IgD-negative memory B cell (primary cell): ENCODE measurements around the gene BHLHE23. TPM values are rescaled to one million over a fixed set of nuclear protein-coding genes. Genes with fewer than 3 reads are reported as not detected.
"Not testable (repeated sequence)": the region's sequence is repeated elsewhere in the genome, so short reads cannot be mapped to it uniquely, and the experiment has no call there.

Source experiments
- H3K27ac Mint-ChIP-seq, 3 donors: one replicate each; pipeline ENCODE4 v1.8.0; 2020 to 2022; ENCODE audit warnings: mild to moderate bottlenecking in 3 of 3, mixed read lengths in 3 of 3, moderate library complexity in 1 of 3
- H3K27me3 Mint-ChIP-seq: one replicate; pipeline ENCODE4 v1.8.0; 2021; ENCODE audit warnings: mixed read lengths
- H3K36me3 Mint-ChIP-seq: one replicate; pipeline ENCODE4 v1.8.0; 2020; ENCODE audit warnings: mild to moderate bottlenecking, mixed read lengths
- H3K4me1 Mint-ChIP-seq, 3 donors: one replicate each; pipeline ENCODE4 v1.8.0; 2020 to 2022; ENCODE audit warnings: mixed read lengths in 3 of 3, mild to moderate bottlenecking in 1 of 3
- H3K4me3 Mint-ChIP-seq, 4 donors: one replicate each; pipeline ENCODE4 v1.8.0; 2020 to 2022; ENCODE audit warnings: mild to moderate bottlenecking in 4 of 4, mixed read lengths in 4 of 4, moderate library complexity in 3 of 4
- H3K9me3 Mint-ChIP-seq, 3 donors: one replicate each; pipeline ENCODE4 v1.8.0; 2020 to 2021; ENCODE audit warnings: mixed read lengths in 3 of 3, mild to moderate bottlenecking in 1 of 3
- polyA plus RNA-seq: library from polyadenylated mRNA; unstranded; fragments of 300-500 nt; fragmentation: Illumina TruSeq; gene quantifications from one replicate; pipeline ENCODE4 v1.2.3, GENCODE V29; 2021

Gene BHLHE23
- polyA plus RNA-seq, 1 donor from 2014 or later = not detected

DNA sequence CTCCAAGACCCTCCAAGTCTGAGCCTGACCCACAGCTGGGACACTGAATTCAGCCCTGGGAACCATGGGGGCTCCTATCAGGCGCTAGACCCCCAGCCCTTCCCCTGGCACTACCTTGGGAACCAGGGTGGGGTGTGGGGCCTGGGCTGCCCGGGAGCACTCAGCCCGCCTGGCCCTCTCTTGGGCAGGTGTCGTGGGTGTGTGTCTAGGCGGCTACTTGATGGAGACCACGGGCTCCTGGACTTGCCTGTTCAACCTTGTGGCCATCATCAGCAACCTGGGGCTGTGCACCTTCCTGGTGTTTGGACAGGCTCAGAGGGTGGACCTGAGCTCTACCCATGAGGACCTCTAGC is 39.6 kb downstream of the BHLHE23 start:
- Mint-ChIP-seq H3K27me3 (peaks cover 11% of the 10 kb centered on the region), H3K9me3 (no peaks in the 10 kb centered on the region), H3K27ac (no peak overlapping the region), H3K4me1 (peaks cover 2 to 8% (median 5%) of the 10 kb centered on the region in 3 donors), H3K4me3 (no peak overlapping the region), H3K36me3 (peaks cover 4% of the 10 kb centered on the region)

DNA sequence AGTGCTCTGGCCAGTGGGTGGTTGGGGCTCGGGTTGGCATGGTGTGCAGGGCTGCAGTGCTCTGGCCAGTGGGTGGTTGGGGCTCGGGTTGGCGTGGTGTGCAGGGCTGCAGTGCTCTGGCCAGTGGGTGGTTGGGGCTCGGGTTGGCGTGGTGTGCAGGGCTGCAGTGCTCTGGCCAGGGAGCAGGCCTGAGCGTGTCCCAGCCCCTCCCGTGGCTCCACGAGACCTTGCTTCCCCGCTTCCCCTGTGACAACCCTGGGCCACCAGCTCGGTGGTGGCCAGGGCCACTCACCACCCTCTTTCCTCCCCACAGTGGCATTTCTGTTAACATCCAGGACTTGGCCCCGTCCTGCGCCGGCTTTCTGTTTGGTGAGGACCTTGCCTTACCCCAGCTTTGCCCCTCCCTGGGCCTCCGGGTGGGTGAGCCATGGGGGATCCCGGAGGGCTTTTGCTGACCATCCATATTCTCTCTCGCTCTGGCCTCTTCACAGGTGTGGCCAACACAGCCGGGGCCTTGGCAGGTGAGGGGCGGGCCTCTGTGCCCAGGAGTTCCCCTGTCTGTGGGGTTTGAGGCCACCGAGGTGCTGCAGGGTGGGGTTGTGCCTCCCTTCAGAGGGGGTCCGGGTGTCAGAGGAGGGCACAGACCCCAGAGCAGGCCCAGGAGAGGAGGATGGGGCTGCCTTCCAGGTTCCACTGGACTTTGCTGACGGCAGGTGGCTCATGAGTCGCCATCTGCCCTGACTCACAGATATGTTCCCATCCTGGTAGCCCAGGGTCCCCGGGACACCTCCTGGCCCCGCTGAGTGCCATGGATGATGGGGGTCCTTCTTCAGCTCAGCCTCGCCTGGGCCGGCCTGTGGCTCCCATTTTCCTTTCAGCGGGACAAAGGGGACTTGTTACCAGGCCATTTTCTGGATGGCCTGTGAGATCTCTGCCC is 40.3 kb downstream of the BHLHE23 start:
- peaks cover 6% of the 10 kb centered on the region for H3K27me3 Mint-ChIP-seq
- H3K36me3 Mint-ChIP-seq = peaks cover 4% of the 10 kb centered on the region
- H3K4me3 Mint-ChIP-seq = no peak overlapping the region
- peaks cover 0 to 2% (median under 1%) of the 10 kb centered on the region in 3 donors for H3K4me1 Mint-ChIP-seq
- H3K9me3 Mint-ChIP-seq = no peaks in the 10 kb centered on the region
- H3K27ac Mint-ChIP-seq = no peak overlapping the region

DNA sequence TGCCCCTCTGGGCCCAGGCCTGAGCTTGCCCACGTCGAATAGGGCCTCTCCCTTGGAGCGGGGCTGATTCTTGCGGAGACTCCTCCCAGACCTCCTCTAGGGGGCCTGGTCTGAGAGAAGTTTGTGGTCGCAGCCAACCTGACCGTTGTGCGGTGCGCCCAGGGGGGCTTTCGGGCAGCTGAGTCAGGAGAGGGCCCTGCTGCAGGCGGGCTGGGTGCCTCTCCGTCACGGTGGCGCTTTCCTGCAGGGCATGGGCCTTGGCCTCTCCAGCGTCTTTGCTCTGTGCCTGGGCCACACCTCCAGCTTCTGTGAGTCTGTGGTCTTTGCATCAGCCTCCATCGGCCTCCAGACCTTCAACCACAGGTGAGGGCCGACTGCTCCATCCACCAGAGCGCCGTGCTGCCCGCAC is 41.4 kb downstream of the BHLHE23 start:
- Mint-ChIP-seq H3K9me3 (no peaks in the 10 kb centered on the region), H3K4me1 (no peaks in the 10 kb centered on the region), H3K27me3 (peaks cover 2% of the 10 kb centered on the region), H3K4me3 (no peak overlapping the region), H3K27ac (peak overlapping the region in 1 of 3 donors; percentile 87), H3K36me3 (peaks cover 4% of the 10 kb centered on the region)

DNA sequence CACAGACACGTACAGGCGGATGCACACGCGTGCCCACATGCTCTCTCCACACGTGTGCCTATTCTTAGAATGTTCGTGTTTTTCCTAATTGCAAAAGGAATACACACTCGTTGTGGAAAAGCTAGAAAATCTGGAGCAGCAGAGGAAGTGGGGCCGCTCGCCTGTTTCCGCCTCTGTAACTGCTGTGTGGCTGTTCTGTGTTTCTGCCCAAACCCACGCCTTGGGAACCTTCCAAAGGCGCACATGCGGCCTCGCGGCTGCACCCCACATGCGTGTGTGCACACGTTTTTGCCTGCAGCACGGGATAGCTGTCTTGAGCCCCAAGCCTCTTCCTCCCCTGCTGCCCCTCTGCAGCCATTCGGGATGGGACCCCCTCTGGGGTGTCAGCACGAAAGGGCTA is 42.1 kb downstream of the BHLHE23 start:
- H3K4me1 Mint-ChIP-seq = no peaks in the 10 kb centered on the region
- peak overlapping the region in 1 of 3 donors; percentile 47 for H3K27ac Mint-ChIP-seq
- H3K4me3 Mint-ChIP-seq = no peak overlapping the region
- no peaks in the 10 kb centered on the region for H3K9me3 Mint-ChIP-seq
- peaks cover 2% of the 10 kb centered on the region for H3K36me3 Mint-ChIP-seq
- H3K27me3 Mint-ChIP-seq = no peaks in the 10 kb centered on the region

DNA sequence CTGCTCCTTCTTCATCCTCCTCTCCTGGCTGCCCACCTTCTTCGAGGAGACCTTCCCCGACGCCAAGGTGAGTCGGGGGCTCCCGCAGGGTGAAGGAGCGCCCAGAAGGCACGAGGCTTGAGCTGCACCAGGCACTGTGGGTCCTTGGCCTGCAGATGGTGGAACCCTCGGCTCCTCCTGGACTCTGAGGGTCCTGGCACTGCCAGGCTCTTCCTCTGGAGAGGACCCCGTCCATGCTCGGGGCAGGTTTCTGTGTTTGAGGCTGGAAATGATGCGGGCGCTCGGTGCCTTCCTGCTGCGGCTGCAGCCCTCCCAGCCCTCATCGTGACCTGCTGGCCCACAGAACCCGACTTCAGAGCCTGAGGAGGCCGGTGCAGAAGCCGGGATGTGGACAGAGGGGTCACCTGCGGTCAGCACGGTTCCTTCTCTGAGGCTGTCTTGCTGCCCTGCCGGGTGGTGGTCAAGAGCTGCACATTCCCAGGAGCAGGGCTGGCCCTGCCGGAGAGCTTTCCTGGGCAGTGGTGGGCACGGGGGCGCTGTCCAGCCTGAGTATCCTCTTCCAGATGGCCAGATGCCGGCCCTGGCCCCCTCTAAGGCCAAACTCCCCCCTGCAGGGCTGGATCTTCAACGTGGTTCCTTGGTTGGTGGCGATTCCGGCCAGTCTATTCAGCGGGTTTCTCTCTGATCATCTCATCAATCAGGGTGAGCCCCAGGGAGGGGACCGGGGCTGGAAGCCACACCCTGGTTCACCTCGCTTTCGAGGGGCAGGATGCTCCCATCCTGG is 43.0 kb downstream of the BHLHE23 start:
- H3K27ac Mint-ChIP-seq = no peak overlapping the region
- no peaks in the 10 kb centered on the region for H3K36me3 Mint-ChIP-seq
- no peaks in the 10 kb centered on the region for H3K4me1 Mint-ChIP-seq
- H3K4me3 Mint-ChIP-seq = no peak overlapping the region
- H3K9me3 Mint-ChIP-seq = no peaks in the 10 kb centered on the region
- H3K27me3 Mint-ChIP-seq = no peaks in the 10 kb centered on the region

DNA sequence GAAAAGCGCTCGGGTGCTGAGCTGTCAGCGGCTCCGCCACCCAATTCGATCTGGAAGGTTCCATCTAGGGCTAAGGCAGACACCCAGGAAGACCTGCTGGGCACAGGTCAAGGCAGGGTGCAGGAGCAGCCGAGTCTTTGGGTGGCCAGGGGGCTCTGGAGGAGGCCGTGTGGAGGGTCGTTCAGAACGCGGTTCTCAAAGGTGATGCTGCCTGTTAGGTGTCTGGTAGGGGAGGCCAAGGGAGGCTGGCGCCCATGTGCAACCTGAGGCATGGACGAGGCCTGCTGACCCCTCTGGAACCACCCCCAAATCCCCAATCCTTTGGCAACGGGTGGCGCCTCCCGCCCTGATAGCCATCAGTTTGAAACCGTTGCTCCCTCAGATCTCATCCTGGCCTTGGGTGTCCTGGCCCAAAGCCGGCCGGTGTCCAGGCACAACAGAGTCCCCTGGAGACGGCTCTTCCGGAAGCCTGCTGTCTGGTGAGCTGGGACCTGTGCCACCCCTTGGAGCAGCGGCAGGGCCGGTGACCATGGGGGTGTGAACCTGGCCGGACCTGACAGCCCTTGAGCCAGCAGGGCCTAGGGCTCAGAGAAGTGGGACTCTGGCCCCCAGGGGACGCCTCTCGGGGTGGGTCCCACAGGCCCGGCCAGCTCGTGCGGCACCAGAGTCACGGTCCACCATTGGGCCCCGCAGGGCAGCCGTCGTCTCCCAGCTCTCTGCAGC is 43.7 kb downstream of the BHLHE23 start:
- Mint-ChIP-seq H3K9me3 (no peaks in the 10 kb centered on the region), H3K36me3 (no peaks in the 10 kb centered on the region), H3K4me1 (no peaks in the 10 kb centered on the region), H3K27ac (no peak overlapping the region), H3K4me3 (no peak overlapping the region), H3K27me3 (no peaks in the 10 kb centered on the region)

DNA sequence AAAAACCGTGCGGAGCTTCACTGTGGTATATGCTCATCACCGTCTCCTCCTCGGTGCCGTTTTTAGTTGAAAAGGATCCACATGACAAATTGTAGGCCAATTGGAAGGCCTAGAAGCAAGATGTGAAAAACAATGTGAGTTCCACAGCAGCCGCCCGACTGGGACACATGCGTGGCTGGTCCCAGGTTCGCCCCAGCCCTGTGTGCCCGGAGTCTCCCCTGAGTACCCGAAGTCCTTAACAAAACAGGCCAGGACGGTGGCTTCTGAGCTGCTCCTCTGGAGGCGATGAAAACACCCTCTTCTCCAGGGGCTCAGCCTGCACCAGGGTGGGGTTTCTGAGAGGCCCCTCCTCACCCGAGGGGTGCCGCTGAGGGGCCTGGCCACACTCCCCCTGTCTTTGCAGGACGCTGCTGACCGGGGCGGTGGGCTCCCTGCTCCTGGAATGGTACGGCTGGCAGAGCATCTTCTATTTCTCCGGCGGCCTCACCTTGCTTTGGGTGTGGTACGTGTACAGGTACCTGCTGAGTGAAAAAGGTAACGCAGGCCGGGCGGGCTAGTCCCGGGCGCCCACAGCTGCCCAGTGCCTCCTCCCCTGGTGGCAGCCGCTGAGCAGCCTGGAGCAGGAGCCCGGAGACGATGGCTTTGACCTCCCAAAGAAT is 44.4 kb downstream of the BHLHE23 start:
- Mint-ChIP-seq H3K27me3 (no peaks in the 10 kb centered on the region), H3K36me3 (no peaks in the 10 kb centered on the region), H3K4me1 (no peaks in the 10 kb centered on the region), H3K4me3 (no peak overlapping the region), H3K27ac (no peak overlapping the region), H3K9me3 (no peaks in the 10 kb centered on the region)

DNA sequence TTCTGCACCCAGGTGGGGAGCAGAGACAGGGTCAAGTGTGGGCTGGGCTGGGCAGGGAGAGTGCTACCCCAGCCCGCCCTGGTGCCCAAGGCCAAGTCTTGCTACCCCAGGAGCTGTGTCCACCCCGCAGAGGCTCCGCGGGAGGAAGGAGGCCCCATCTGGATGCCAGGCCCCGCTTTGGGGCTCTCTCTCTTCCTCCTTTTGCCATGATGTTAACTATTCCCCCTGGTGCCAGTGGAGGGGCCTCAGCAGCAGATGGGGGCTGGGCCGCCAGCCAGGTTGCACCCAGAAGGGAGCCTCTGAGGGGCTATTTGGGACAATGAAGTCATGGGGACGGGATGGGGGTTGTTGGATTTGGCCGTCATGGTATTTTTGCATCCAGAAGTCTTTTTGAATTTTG is 45.0 kb downstream of the BHLHE23 start:
- Mint-ChIP-seq H3K4me1 (no peaks in the 10 kb centered on the region), H3K9me3 (no peaks in the 10 kb centered on the region), H3K36me3 (peaks cover 1% of the 10 kb centered on the region), H3K27me3 (no peaks in the 10 kb centered on the region), H3K27ac (no peak overlapping the region), H3K4me3 (no peak overlapping the region)

DNA sequence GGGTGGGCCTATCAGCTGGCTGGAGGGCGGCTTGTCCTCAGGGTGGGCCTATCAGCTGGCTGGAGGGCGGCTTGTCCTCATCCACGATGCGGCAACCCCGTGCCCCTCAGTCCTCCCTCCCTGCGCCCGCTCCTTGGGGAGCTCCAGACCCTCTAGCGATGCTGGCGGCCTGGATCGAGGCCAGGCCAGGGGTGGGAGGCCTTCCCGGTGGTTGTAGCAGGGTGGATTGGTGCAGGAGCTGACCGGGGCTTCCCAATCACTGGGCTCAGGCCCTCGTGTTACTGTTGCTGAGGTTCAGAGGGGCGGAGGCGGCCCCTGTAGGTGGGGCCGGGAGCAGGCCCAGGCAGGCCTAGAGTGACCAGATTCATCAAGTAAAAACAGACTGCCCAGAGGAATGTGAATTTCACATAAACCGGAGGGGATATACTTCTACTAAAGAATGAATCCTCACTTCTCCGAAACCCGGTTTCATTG is 45.4 kb downstream of the BHLHE23 start:
- no peaks in the 10 kb centered on the region for H3K9me3 Mint-ChIP-seq
- H3K4me3 Mint-ChIP-seq = no peak overlapping the region
- H3K27ac Mint-ChIP-seq = no peak overlapping the region
- no peaks in the 10 kb centered on the region for H3K4me1 Mint-ChIP-seq
- H3K36me3 Mint-ChIP-seq = peaks cover 1% of the 10 kb centered on the region
- H3K27me3 Mint-ChIP-seq = no peaks in the 10 kb centered on the region

DNA sequence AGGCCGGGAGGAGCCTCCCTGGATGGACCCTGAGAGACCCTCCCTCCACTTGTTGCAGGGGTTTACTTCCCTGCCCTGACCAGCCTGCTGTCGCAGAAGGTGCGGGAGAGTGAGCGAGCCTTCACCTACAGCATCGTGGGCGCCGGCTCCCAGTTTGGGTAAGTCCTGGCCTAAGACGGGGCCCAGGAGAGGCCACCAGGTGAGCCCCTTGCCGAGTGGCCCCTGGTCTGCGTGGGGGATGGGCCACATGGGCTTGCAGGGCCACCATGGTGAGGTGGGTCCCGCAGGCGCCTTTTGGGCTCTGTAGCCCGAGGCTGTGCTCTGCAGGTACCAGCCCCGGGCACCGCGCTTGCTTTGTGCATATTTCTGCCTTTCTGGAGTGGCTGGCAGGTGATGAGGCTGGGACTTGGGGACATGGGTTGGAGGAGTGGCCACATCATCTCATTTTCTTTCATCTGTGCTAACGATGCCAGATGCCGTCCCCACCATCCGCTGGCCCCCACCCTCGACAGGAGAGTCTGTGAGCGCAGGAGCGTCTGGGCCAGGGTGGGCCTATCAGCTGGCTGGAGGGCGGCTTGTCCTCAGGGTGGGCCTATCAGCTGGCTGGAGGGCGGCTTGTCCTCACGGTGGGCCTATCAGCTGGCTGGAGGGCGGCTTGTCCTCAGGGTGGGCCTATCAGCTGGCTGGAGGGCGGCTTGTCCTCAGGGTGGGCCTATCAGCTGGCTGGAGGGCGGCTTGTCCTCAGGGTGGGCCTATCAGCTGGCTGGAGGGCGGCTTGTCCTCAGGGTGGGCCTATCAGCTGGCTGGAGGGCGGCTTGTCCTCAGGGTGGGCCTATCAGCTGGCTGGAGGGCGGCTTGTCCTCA is 46.1 kb downstream of the BHLHE23 start:
- H3K36me3 Mint-ChIP-seq, H3K4me3 Mint-ChIP-seq, H3K9me3 Mint-ChIP-seq, H3K4me1 Mint-ChIP-seq, H3K27ac Mint-ChIP-seq, H3K27me3 Mint-ChIP-seq: not testable (repeated sequence)

DNA sequence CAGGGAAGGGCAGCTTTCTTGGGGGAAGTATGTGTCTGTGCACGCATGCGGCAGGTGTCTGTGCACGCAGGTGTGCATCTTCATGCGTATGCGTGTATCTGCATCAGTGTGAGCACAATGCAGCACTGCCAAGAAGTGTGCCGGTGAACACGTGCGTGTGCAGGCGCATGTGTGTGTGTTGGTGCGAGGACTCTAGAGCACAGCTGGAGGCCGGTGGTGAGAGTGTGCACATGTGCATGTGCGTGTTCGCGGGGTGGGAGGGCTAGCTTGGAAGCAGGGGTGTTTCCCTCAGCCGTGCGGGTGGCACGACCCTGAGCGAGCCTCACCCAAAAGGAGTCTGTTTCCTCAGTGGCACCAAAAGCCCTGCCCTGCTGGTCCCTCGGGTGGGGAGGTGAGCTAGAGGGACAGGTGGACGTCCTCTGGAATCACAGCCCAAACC is 46.7 kb downstream of the BHLHE23 start:
- Mint-ChIP-seq H3K9me3 (no peaks in the 10 kb centered on the region), H3K27ac (no peak overlapping the region), H3K4me1 (no peaks in the 10 kb centered on the region), H3K4me3 (no peak overlapping the region), H3K27me3 (no peaks in the 10 kb centered on the region), H3K36me3 (peaks cover 1% of the 10 kb centered on the region)

DNA sequence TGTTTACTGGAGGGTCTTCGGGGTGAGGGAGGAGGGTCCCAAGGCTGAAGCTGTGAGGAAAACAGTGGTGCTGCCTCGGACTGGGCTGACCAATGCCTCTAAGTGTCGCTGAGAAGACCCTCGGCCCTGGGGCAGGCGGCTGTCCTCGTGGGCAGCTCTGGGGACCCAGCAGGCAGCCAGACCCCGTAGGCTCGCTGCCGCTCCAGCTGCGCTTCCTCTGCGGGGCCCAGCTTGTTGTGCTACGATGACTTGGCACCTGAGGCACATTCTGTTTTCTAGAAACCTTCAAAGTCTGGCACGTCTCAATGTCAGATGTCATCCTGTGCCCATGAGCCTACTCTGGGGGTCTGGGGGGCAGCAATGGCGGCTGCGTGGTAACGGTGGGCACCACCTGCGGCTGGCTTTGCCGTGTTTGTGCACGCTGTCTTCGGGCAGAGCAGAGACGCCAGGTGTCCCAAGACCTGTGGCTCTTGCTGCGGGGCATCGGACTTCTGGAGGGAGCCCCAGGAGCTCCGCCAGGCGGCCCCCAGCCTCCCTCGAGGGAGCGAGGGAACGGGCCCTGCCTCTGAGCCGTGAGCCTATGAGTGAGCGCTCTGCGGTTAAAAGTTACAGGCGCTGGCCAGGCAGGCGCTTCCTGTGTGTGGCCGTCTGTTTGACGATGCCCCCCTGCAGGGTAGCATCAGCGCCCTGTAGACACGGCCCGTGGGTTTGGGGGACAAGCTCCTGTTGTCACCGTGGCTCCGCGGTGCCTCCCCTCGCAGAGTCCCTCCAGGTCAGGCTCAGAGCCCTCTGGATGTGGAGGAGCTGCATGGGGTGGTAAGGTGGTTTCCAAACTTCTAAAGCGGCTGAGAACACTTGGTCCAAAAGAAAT is 47.4 kb downstream of the BHLHE23 start:
- H3K4me1 Mint-ChIP-seq = peaks cover 3 to 4% (median 4%) of the 10 kb centered on the region in 3 donors
- no peaks in the 10 kb centered on the region for H3K9me3 Mint-ChIP-seq
- no peak overlapping the region for H3K27ac Mint-ChIP-seq
- H3K4me3 Mint-ChIP-seq = no peak overlapping the region
- peaks cover 1% of the 10 kb centered on the region for H3K36me3 Mint-ChIP-seq
- H3K27me3 Mint-ChIP-seq = no peaks in the 10 kb centered on the region

DNA sequence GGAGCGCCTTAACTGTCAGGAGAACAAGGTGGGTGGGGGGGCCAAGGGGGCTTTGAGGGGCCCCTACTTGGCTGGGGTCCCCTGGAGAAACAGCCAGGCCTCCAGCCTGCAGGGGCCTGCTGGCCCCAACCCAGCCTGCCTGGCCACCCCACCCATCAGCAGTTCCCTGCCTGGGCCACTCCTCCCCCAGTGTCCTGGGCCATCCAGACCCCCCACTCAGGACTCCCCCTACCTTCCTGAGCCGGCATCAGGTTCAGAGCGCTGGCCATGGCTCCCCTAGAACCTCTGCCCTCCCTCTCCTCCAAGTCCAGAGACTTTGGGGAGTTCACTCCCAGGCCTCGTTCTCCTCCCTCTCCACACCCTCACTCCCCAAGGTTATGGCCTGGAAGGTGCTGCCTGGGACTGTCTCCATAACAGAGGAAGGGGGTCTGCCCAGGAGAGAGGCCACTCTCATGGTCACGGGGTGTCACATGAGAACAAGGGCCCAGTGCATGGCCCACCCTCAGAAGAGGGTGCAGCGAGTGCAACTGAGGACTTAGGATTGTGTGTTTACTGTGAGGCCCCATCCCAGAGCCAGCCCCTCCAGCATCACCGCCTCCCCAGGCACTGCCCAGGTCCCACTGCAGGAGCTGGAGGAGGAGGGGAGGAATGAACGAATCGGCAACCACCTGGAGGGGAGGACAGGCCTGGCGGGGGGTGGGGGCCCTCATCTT is 48.2 kb downstream of the BHLHE23 start:
- Mint-ChIP-seq H3K36me3 (peaks cover 1% of the 10 kb centered on the region), H3K9me3 (no peaks in the 10 kb centered on the region), H3K4me1 (peaks cover 4 to 9% (median 6%) of the 10 kb centered on the region in 3 donors), H3K4me3 (no peak overlapping the region), H3K27me3 (no peaks in the 10 kb centered on the region), H3K27ac (no peak overlapping the region)
